ENCODE data around the gene PHYHD1.

Gene PHYHD1

GRCh38 chr9:128986671-128987070 lies 65.9 kb downstream of the PHYHD1 start:
- TF ChIP-seq CTCF (IDR thresholded peaks at IDR 0.05; ENCODE audit: insufficient read depth, low read length) = no peak
- TF ChIP-seq GABPA (IDR thresholded peaks at IDR 0.05; ENCODE audit: low read depth) = no peak
- no peak for TF ChIP-seq POLR2AphosphoS5 (IDR thresholded peaks at IDR 0.05; ENCODE audit: low read depth)
- H3K4me3 ChIP-seq (replicated peaks; ENCODE audit: insufficient read depth, low read length) = no peak overlapping the region
- H3K27me3 ChIP-seq (ENCODE audit: insufficient read depth, poor library complexity, severe bottlenecking) = no peaks in the 10 kb centered on the region
- no peak overlapping the region for H3K27ac ChIP-seq (replicated peaks)
- DNase-seq (ENCODE audit: low read depth in 1 of 2, low spot score in 1 of 2) = no peak

GRCh38 chr9:128987805-128988204 lies 67.0 kb downstream of the PHYHD1 start:
- no peak for DNase-seq (ENCODE audit: low read depth in 1 of 2, low spot score in 1 of 2)
- H3K27me3 ChIP-seq (ENCODE audit: insufficient read depth, poor library complexity, severe bottlenecking) = no peaks in the 10 kb centered on the region
- H3K4me3 ChIP-seq (replicated peaks; ENCODE audit: insufficient read depth, low read length) = no peak overlapping the region
- no peak overlapping the region for H3K27ac ChIP-seq (replicated peaks)
- TF ChIP-seq CTCF (IDR thresholded peaks at IDR 0.05; ENCODE audit: insufficient read depth, low read length) = no peak
- TF ChIP-seq SPI1 (IDR thresholded peaks at IDR 0.05; ENCODE audit: borderline replicate concordance, low read depth) = no peak
- TF ChIP-seq GABPA (IDR thresholded peaks at IDR 0.05; ENCODE audit: low read depth) = no peak
- TF ChIP-seq POLR2AphosphoS5 (IDR thresholded peaks at IDR 0.05; ENCODE audit: low read depth) = no peak
- no peak for TF ChIP-seq REST (IDR thresholded peaks at IDR 0.05; ENCODE audit: insufficient replicate concordance, low read depth)
